NCI-H1417 (cell line): ENCODE measurements around the gene PHF21A.
A peak's percentile ranks its signal among the peaks of the same experiment; 100 is the strongest.
"Not testable (repeated sequence)": the region's sequence is repeated elsewhere in the genome, so short reads cannot be mapped to it uniquely, and the experiment has no call there.

Experiments used
- DNase-seq, 3 experiments: peaks; one replicate each; lab custom pipeline; 2025; lab: John Stamatoyannopoulos, UW

PHF21A gene

GRCh38 chr11:45921561-45922424 lies 199.5 kb downstream of the PHF21A start:
- peak; percentile 87 to 92 (median 90) for DNase-seq

DNA sequence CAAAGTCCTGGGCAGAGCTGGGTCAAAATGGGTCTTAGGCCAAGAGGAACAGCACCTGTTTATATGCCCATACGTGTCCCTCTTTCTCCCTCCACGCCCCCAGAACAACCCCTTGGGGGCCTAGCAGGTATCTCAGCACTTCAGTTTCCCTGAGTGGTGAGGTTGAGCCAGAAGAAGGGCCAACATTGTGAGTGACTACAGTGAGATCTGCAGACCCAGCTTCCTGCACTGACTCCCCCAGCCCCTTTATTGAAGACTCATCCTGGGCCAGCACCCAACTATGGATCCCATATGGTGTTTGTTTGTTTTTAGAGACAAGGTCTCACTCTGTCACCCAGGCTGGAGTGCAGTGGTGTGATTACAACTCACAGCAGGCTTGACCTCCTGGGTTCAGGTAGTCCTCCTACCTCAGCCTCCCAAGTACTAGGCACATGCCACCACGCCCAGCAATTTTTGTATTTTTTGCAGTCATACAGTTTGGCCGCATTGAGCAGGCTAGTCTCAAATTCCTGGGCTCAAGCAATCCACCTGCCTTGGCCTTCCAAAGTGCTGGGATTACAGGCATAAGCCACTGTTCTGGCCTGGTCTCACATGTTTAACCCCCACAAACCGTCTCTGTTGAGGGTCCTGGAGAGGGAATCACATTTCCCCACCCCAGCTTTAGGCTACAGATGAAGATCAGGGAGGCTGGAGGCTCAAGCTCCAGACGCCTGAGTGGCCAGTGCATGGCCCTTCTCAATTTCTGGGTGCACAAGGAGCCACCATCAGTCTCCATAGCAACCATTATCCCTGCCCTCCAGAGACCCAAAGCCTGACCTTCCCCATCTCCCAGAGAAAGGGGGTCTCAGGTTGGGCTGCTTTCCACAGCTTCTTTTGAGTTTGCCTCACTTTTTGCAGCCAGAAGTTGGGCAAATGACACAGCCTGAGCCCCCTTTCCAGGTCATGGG lies 200.4 kb downstream of the PHF21A start:
- no peak for DNase-seq

- DNase-seq = no peak
Measured at GRCh38 chr11:45919806-45920530, 201.3 kb downstream of the PHF21A start.

DNA sequence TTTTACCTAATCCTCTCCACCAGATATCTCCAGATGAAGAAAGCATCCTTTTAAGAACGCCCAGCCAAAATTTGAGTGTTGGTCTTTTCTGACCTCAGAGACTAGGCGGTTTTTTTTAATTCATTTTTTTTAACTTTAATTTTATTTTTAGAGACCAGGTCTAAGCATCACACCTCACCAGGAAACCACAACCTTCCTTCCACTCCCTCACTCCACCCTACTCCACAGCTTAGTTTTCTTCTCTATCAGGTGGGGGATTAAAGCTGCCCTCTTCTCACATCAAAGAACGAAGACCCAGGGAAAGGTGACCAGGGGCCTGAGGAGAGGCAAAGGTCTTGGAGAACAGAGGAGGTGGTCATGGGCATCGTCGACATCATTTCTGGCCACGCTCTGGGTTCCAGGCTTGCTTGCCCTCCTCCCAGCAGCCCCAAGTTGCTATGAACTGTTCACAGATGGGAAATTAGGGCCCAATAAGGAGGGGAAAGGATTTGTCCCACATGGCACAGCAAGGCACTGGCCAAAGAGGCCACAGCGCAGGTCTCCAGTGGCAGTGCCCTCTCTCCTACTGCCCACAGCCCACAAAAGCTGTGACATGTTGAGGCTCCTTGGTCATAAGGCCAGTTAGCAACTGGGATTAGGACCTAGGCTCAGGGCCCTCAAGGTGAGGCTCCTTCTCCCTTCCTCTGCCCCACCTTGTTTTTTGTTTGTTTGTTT lies 202.1 kb downstream of the PHF21A start:
- DNase-seq = no peak

GRCh38 chr11:45918331-45918941 lies 202.8 kb downstream of the PHF21A start:
- peak; percentile 80 to 82 (median 81) for DNase-seq

DNA sequence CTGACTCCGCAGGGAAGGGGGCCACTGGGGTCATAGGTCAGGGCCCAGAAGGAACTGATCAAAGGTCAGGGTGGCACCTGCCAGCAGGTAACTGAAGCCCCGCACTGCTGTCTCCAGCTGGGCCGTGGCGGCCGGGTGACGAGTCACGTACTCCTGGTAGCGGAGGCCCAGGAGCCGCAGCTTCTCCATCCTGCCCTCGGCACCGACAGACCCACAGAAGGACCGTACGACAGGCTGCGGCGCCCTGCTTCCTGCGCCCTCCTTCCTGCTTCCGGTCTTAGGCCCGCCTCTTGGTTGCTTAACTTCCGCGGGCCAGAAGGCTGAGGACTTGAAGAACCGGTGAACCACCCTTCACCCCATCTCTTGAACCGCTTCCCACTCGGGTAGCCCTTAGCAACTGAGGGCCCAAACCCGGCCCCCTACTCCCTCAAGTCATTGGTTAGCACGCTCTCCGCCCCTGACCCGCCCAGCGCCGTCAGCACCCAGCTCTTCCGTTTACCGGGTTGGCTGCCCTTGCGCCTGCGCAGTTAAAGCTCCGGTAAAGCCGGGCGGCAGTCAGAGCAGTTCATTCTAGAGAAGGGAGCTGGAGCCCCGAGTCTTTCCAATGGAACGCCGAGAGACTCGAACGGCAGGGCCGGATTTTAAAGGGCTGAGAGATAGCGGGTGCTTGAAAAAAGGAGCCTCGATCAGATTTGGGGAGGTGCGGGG lies 203.5 kb downstream of the PHF21A start, which contains the start of gene PEX16:
PEX16 (minus strand) TSS at position 255 of the 708 bp plus-strand sequence; CDS start at position 189, 66 bp downstream.
- peak; percentile 93 to 98 (median 95) for DNase-seq

DNA sequence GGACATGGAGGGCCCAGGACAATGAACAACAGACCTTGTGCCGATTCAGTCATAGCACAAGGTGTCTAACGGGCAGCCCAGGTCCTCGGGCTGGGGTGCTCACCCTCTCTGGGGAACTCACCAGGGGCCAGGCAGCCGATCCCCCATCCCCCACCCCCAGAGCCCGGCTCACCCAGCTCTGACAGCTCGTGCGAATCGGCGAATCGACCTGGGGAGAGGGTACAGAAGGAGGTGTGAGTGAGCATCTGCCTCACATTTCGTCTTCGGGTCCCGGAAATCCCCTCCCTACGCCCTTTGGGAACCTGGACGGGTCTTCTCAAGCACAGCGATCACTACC lies 204.0 kb downstream of the PHF21A start:
- DNase-seq = no peak

DNA sequence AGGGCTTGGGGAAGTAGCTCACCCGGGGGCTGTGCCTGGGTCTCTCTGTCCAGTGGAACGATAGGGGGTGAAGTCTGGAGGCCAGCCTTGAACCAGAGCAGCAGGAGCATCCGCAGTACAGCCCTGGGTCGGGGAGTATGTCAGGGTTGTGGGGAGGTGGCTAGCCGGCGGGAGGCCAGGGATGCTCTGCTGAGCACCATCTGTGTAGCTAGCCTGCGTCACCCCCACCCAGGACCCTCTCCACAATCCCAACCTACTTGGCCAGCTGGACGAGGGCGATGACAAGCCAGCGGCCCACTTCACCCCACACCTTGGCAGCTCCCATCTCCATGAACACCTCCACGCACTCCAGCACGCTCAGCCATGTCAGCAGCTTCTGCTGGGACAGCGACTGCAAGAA lies 205.8 kb downstream of the PHF21A start:
- no peak for DNase-seq

- no peak for DNase-seq
Measured at GRCh38 chr11:45913942-45914635, 207.2 kb downstream of the PHF21A start.

DNA sequence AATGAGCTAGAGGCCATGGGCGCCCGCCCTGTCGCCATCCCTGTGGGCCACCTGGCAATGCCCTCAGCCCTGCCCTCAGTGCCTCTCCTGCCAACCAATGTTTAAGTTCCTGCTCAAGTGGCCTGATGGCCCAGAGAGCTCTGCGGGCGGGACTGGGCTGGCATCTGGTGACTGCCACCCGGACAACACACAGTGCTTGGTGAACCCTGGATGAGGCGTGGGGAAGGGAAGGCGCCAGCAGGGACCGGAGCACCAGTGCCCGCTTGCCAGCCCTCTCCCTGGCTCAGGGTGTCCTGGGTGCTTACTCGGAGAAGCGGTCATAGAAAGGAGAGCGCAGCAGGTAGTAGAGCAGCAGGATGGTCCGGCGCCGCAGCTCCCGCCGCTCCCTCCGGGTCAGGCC lies 207.7 kb downstream of the PHF21A start:
- DNase-seq = no peak

GRCh38 chr11:45910623-45911022 lies 210.6 kb downstream of the PHF21A start:
- no peak for DNase-seq

DNA sequence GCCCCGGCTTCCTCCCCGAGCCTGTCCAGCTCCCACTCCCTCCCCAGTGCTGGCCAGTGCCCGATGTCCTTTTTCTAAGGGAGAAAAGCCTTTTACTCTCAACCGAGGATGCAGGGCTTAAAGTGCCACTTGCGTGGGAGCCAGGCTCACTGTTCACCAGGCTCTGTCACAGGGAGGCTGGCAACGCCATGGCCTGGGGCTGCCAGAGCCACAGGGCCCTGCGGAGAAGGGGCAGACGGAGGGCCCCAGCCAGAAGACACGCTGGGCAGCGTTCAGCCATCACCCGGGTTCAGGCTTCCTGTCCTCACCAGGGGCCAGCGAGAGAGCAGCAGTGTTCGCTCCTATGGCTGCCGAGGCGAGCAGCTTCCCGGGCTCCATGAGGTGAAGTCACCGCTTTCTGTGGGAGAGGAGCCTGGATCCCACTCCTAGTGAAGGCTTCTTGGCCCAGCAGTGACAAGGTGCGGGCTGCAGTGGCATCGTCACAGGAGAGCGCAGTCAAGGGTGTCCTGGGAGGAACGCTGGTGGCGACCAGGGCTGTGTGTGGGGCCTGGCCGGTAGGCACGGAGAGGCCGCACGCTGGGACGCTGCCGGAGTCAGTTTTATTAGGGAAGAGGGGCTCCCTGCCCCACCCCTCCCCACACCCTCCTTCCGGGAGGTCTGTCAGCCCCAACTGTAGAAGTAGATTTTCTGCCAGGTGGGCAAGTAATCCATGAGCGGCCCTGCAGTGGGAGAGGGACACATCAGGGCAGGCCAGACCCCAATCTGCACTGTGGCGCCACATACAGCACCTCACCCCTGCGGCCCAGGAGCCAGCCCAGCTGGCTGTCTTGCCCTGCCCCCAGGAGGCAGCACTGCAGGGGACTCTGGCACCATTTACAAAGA lies 211.4 kb downstream of the PHF21A start:
- no peak for DNase-seq

- DNase-seq = no peak
Measured at GRCh38 chr11:45907911-45908370, 213.3 kb downstream of the PHF21A start.

GRCh38 chr11:45906965-45907611 lies 214.2 kb downstream of the PHF21A start, which contains the start of gene FREY1:
Gene FREY1 (minus strand): TSS chr11:45907271. CDS start chr11:45907245, 26 bp downstream.
- no peak for DNase-seq

DNA sequence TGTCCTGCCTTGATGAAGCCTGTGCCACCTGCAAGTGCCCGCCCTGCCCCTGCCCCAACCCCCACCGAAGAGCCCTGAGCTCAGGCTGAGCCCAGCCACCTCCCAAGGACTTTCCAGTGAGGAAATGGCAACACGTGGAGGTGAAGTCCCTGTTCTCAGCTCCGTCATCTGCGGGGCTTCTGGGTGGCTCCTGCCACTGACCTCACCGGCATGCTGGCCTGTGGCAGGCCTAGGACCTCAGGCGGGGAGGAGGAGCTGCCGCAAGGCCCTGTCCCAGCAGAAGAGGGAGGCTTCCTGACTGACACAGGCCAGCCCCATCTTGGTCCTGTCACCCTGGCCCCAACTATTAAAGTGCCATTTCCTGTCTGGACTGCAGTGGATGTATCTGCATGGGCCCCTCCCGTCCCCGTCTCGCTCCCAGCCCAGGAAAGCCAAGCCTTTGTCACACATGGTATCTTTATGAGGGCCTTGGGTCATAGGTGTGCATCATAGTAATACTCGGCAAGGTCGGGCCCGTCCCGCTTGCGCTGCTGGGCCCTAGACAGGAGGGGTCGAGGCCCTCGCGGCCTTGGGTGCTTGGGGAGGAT lies 215.1 kb downstream of the PHF21A start:
- DNase-seq = no peak

DNA sequence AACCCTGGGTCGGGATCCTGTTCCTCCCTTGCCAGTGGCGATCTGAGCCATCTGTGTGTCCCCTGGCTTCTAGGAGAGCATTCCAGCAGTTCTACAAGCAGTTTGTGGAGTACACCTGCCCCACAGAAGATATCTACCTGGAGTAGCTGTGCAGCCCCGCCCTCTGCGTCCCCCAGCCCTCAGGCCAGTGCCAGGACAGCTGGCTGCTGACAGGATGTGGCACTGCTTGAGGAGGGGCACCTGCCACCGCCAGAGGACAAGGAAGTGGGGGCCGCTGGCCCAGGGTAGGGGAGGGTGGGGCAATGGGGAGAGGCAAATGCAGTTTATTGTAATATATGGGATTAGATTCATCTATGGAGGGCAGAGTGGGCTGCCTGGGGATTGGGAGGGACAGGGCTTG lies 215.7 kb downstream of the PHF21A start:
- DNase-seq = not testable (repeated sequence)

GRCh38 chr11:45905095-45905494 lies 216.2 kb downstream of the PHF21A start:
- DNase-seq = no peak
